Epithelial cell of esophagus (primary cell): ENCODE data around the gene KAZALD1.

Experiments used
- DNase-seq: peaks from one replicate; pipeline ENCODE4 v3.0.0; 2010; ENCODE audit warnings: low read depth
- H3K4me3 ChIP-seq: 2 replicates; pipeline ENCODE4 v1.5.1; 2011; ENCODE audit warnings: mild to moderate bottlenecking, low read length, control low read depth
- CTCF ChIP-seq: IDR thresholded peaks from 2 replicates; pipeline ENCODE4 v1.5.1; 2011; ENCODE audit warnings: low read depth, mild to moderate bottlenecking, low read length, control low read depth, inconsistent platforms; ENCODE audit not compliant: insufficient read depth; ENCODE audit errors: missing control alignments

The KAZALD1 gene

GRCh38 chr10:101107771-101108170, 46.0 kb downstream of the KAZALD1 start:
- H3K4me3 ChIP-seq: no peak overlapping the region
- DNase-seq: no peak
- no peak for TF ChIP-seq CTCF

- H3K4me3 ChIP-seq: no peak overlapping the region
- no peak for TF ChIP-seq CTCF
Measured at GRCh38 chr10:101110856-101111523, 49.2 kb downstream of the KAZALD1 start.

GRCh38 chr10:101111547-101111946, 49.8 kb downstream of the KAZALD1 start:
- no peak for DNase-seq
- no peak overlapping the region for H3K4me3 ChIP-seq
- TF ChIP-seq CTCF: no peak

More at GRCh38 chr10:101110856-101111523, 49.2 kb downstream of the KAZALD1 start:
- peak; percentile 37 for DNase-seq

- TF ChIP-seq CTCF: no peak
- H3K4me3 ChIP-seq: no peak overlapping the region
- no peak for DNase-seq
Measured at GRCh38 chr10:101112799-101113594, 51.2 kb downstream of the KAZALD1 start.

GRCh38 chr10:101113890-101114403, 52.2 kb downstream of the KAZALD1 start:
- no peak for DNase-seq
- TF ChIP-seq CTCF: no peak
- H3K4me3 ChIP-seq: no peak overlapping the region

- DNase-seq: no peak
- TF ChIP-seq CTCF: no peak
Measured at GRCh38 chr10:101114646-101115045, 52.9 kb downstream of the KAZALD1 start.

More at GRCh38 chr10:101114646-101115045, 52.9 kb downstream of the KAZALD1 start:
- H3K4me3 ChIP-seq: no peak overlapping the region
